DND-41 (cell line): ENCODE measurements around the gene FAM20C.

Experiments used
- CTCF ChIP-seq: IDR thresholded peaks from 2 replicates; pipeline ENCODE4 v1.5.1; 2012; ENCODE audit warnings: borderline replicate concordance, low read length, moderate library complexity, mild to moderate bottlenecking; ENCODE audit not compliant: poor library complexity, severe bottlenecking; ENCODE audit errors: extremely low read depth
- EZH2 ChIP-seq: IDR thresholded peaks from 3 replicates; pipeline ENCODE4 v1.6.1; 2012; ENCODE audit warnings: borderline replicate concordance, low read depth, mild to moderate bottlenecking, moderate library complexity, low read length, inconsistent platforms; ENCODE audit not compliant: severe bottlenecking

GRCh38 chr7:298375-298702 lies 106.0 kb downstream of the FAM20C start:
- no peak for TF ChIP-seq CTCF
- no peak for TF ChIP-seq EZH2
